Ishikawa (cell line): Measurements from ENCODE around the gene LEMD3.

Experiments used
- CEBPB ChIP-seq: IDR thresholded peaks from 2 replicates; pipeline ENCODE4 v1.6.1; 2012
- EGR1 ChIP-seq: IDR thresholded peaks from 2 replicates; pipeline ENCODE4 v1.6.1; 2012
- EP300 ChIP-seq: IDR thresholded peaks from 2 replicates; pipeline ENCODE4 v1.6.1; 2012; ENCODE audit warnings: borderline replicate concordance
- NFIC ChIP-seq: IDR thresholded peaks from 2 replicates; pipeline ENCODE4 v1.6.1; 2012
- YY1 ChIP-seq: IDR thresholded peaks from 2 replicates; pipeline ENCODE4 v1.6.1; 2012; ENCODE audit warnings: low read depth
- TF ChIP-seq, protein P1 (sequence below): IDR thresholded peaks from 2 replicates; pipeline ENCODE4 v1.6.1; 2012
- TF ChIP-seq, protein P2 (sequence below): IDR thresholded peaks from 2 replicates; pipeline ENCODE4 v1.6.1; 2012; ENCODE audit warnings: low read depth, mild to moderate bottlenecking

DNA sequence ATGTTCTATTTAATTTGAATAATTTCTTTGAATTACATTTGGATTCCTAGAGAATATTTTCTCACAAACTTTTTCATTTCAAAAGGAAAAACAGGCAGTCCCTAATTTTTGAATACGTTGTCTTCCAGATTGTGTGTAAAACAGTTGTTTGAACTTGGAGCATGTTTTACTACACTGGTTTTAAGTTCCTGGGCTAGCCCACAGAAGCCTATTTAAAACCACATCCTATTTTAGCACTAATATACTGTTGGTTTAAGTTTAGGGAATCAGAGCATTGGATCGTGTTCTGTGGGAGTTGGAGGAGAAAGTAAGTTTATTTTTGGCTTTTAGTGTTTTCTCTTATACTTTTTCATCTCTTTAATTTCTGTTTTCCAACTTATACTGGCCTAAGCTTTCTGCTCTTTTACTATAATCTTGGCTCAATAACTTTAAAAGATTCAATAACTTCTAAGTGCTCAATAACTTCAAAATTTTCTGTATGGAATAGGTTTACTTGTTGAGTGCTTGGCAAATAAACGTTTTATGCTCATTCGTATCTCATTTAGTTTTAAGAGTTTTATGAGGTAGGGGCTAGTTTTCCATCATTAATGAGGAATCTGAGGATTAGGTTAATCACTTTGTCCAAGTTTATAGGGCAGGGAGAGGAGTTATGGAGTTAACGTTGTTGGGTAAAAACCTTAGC is 14.9 kb downstream of the LEMD3 start:
- no peak for TF ChIP-seq NFIC
- TF ChIP-seq, protein P1, sequence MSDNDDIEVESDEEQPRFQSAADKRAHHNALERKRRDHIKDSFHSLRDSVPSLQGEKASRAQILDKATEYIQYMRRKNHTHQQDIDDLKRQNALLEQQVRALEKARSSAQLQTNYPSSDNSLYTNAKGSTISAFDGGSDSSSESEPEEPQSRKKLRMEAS, result no peak
- TF ChIP-seq EP300, result no peak
- TF ChIP-seq CEBPB, result no peak
- TF ChIP-seq, protein P2, sequence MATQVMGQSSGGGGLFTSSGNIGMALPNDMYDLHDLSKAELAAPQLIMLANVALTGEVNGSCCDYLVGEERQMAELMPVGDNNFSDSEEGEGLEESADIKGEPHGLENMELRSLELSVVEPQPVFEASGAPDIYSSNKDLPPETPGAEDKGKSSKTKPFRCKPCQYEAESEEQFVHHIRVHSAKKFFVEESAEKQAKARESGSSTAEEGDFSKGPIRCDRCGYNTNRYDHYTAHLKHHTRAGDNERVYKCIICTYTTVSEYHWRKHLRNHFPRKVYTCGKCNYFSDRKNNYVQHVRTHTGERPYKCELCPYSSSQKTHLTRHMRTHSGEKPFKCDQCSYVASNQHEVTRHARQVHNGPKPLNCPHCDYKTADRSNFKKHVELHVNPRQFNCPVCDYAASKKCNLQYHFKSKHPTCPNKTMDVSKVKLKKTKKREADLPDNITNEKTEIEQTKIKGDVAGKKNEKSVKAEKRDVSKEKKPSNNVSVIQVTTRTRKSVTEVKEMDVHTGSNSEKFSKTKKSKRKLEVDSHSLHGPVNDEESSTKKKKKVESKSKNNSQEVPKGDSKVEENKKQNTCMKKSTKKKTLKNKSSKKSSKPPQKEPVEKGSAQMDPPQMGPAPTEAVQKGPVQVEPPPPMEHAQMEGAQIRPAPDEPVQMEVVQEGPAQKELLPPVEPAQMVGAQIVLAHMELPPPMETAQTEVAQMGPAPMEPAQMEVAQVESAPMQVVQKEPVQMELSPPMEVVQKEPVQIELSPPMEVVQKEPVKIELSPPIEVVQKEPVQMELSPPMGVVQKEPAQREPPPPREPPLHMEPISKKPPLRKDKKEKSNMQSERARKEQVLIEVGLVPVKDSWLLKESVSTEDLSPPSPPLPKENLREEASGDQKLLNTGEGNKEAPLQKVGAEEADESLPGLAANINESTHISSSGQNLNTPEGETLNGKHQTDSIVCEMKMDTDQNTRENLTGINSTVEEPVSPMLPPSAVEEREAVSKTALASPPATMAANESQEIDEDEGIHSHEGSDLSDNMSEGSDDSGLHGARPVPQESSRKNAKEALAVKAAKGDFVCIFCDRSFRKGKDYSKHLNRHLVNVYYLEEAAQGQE, result no peak
- no peak for TF ChIP-seq EGR1
- TF ChIP-seq YY1, result no peak
